Suppressor macrophage treated with lipopolysaccharide for 4 hours (primary cell): ENCODE results near the gene ADGRV1.
A peak's percentile ranks its signal among the peaks of the same experiment; 100 is the strongest.
"Not testable (repeated sequence)": the region's sequence is repeated elsewhere in the genome, so short reads cannot be mapped to it uniquely, and the experiment has no call there.

Source experiments
- DNase-seq: peaks from one replicate; pipeline ENCODE4 v3.0.0-alpha.2; 2020

The ADGRV1 gene

DNA sequence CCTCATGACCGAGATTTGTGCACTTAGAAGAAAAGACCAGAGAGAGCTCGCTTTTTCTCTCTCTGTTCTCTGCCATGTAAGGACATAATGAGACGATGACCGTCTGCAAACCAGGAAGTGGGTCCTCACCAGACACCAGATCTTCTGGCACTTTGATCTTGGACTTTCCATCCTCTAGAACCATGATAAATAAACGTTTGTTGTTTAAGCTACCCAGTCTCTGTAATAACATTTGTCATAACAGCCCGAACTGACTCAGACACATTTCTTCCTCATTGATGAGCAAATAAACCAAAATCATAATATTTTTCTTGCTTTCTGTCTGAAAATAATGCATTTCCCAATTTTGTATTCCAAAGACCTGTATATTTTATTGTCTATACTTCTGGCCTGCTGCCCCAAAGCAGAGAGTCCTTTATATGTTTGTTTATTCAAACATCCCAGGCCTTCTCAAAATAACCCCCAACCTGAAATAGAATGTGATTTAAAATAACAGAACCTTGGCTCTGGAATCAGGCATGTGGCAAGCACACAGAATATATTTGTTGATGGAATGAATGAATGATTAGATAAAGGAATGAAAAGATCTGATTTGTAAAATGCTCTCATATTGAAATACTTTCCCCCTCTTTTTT is 396.5 kb downstream of the ADGRV1 start:
- no peak for DNase-seq

GRCh38 chr5:90956511-90957097 is 398.0 kb downstream of the ADGRV1 start:
- DNase-seq = no peak

DNA sequence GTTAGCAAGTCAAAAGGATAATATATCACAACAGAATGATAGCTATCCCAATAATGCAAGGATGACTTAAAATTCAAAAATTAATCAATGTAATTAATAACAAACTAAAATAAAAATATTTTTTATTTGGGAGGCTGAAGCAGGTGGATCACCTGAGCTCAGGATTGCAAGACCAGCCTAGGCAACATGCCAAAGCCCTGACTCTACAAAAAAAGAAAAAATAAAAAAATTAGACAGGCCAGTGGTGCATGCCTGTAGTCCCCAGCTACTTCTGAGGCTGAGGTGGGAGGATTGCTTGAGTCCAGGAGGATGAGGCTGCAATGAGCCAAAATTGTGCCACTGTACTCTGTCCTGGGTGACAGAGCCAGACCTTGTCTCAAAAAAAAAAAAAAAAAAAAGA is 399.3 kb downstream of the ADGRV1 start:
- no peak for DNase-seq

- no peak for DNase-seq
Observed at GRCh38 chr5:90959262-90959661, 400.7 kb downstream of the ADGRV1 start.

GRCh38 chr5:90962481-90962880 is 403.9 kb downstream of the ADGRV1 start:
- DNase-seq = no peak

DNA sequence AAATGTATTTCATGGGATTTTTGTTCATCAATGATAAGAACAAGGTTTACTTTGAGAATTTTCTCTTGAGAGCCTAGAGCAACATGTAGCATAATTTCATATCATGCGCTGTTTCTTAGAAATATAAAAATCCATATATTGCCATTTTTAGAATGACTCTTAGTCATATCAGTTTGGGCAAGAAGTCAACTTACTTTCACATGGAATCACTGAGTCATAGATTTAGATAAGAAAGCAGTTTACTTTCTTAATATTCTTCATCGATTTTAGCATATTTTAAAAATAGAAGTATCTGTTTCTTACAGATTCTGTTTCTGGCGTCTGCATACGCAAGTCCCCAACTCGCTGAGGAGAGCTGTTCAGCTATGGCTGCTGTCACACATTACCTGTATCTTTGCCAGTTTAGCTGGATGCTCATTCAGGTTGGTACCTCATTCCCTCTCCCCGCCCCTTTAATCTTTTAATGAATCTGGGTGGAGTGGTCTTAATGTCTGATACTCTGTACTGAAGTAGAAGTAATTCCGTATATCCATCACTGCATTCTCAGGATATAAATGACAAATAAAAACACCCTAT is 406.6 kb downstream of the ADGRV1 start:
- DNase-seq = no peak

GRCh38 chr5:90967443-90967842 is 408.8 kb downstream of the ADGRV1 start:
- no peak for DNase-seq

DNA sequence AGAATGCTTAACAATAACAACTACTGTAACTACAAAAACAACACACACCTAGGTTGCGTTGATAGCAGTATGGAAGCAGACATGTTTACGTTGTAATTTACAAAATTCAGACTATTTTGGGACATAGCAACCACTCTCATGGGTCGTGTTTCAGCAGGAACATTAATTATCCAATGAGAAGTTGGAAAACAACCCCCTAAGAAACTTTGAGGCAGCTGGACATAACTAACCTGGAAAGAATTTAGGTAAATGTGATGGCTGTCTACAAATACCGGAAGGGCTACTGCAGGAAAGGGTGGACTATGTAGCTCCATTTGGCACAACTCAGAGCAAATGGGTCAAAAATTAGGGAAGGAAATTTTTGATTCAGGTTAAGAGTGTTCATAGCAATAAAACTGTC is 409.3 kb downstream of the ADGRV1 start:
- DNase-seq = no peak

- DNase-seq = no peak
Observed at GRCh38 chr5:90968319-90968718, 409.7 kb downstream of the ADGRV1 start.

GRCh38 chr5:90969945-90970344 is 411.3 kb downstream of the ADGRV1 start:
- not testable (repeated sequence) for DNase-seq

DNA sequence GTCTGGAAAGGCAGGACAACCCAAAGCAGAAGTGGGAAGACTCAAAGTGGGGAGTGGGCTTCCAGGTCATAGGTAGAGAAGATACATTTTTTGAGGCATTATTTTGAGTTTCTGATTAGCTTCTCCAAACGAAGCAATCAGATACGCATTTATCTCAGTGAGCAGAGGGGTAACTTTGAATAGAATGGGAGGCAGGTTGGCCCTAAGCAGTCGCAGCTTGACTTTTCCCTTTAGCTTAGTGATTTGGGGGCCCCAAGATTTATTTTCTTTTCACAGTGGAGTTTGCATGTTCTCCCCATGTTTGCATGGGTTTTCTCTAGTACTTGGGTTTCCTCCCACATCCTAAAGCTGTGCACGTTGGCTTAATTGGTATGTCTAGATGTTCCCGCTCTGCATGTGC is 422.6 kb downstream of the ADGRV1 start:
- no peak for DNase-seq

DNA sequence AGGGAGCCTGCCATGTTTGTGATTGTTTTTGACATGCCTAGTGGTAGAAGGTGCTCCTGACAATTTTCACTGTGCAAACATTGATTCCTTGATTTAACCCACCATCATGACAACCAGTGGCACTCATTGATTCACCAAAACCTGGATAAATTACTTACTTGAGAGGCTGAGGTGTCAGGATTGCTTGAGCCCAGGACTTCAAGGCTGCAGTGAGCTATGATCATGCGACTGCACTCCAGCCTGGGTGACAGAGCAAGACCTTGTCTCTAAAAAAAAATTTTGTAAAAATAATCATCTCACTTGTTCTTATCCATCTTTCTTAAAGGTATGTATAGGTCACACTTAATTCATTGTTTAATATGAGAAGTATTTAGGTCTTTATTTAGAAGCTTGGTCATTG is 423.2 kb downstream of the ADGRV1 start:
- no peak for DNase-seq

DNA sequence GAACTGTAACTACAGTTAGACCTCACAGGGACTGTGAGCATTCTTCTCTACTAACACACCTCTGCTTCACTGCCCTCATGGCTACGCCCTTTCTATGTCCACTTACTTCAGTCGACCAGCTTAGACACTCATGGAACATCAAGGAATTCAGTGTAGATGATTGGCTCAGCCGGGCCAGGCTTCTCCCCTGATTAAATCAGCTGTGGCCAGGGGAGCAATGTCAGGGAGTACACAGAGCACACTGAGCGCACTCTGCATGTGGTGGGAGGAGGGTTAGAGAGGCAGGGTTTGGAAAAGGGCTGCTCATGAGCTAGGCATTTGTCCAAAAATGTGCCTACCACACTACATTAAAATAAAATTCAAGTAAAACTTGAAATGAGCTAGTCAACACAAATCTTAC is 424.0 kb downstream of the ADGRV1 start:
- no peak for DNase-seq

DNA sequence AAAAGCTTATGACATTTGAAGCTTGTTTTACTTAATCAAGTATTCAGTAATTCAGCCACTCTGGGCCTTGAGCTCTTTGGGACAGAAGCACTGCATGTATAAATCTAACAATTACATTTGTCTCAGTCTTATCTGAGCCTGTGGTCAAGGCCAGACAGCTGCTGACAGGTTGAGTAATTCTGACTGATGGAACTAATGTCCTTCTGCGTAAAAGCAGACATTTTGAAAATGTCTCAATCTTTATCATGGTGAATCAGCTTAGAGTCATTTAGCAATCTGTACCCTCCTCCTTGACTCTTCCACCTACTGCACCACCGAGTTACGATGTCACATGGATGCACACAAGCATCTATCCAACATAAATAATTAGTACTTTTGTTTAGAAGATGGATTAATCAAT is 424.6 kb downstream of the ADGRV1 start:
- peak; percentile 60 for DNase-seq

GRCh38 chr5:90983711-90984124 is 425.1 kb downstream of the ADGRV1 start:
- DNase-seq = no peak

DNA sequence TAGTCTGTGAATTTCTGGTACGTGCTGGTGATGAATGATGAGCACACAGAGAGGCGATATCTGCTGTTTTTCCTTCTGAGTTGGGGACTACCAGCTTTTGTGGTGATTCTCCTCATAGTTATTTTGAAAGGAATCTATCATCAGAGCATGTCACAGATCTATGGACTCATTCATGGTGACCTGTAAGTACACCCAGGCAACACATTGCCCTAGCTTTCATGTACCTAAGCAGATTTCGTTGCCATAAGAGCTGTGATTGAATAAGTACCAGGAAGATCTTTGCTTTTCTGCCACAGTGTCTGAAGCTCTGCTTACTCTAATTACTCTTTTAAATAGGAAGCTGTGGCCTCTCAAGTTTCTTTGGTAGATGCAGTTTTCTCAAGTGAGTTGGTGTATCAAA is 426.7 kb downstream of the ADGRV1 start:
- DNase-seq = no peak

DNA sequence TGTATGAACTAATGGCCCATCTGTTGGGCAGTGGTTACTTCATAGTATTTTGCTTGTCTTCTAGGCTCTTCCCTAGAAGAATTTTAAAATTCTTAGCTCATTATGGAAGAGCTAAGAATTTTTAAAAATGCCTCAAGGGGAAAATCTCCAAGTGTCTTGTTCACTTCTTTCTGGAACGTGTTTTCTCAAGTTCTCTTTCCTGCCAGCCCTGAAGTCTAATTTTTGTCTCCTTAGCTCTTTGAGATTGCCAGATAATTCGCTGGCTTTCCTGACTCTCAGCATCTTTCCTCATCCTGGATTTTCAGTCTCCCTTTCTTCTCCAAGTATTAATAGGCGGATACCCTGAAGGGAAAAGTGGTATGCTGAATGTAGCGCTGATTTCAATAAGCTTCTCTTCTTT is 429.1 kb downstream of the ADGRV1 start:
- no peak for DNase-seq

GRCh38 chr5:90991201-90991600 is 432.6 kb downstream of the ADGRV1 start:
- DNase-seq = no peak

DNA sequence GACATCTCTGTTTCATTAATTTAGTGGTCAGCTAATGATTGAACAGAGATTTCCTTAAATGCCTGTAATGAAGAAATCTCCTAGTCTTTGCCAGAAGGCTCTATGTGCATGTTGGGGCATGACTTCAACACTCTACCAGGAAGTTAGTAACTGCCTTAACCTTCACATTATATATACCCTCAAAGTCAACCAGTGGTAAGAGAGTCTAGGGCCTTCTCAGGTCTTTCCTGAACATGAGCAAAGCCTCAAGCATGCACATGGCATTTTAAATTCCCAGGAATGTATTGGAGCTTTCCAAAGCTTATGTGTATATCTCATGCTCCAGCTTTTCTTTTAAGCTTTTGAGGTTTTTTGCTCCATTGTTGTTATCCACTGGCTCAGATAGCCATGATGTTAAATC is 436.2 kb downstream of the ADGRV1 start:
- no peak for DNase-seq

DNA sequence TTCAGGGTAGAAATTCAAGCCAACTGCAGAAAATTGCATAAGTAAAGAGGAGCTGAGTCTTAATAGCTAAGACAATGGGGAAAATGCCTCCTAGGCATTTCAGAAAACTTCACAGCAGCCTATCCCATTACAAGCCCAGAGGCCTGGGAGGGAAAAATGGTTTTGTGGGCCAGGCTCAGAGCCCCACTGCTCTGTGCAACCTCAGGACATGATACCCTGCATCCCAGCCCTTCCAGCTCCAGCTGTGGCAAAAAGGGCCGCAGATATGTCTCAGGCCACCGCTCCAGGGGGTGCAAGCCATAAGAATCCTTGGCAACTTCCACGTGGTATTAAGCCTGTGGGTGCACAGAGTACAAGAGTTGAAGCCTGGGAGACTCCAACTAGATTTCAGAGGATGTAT is 437.5 kb downstream of the ADGRV1 start:
- DNase-seq = no peak

DNA sequence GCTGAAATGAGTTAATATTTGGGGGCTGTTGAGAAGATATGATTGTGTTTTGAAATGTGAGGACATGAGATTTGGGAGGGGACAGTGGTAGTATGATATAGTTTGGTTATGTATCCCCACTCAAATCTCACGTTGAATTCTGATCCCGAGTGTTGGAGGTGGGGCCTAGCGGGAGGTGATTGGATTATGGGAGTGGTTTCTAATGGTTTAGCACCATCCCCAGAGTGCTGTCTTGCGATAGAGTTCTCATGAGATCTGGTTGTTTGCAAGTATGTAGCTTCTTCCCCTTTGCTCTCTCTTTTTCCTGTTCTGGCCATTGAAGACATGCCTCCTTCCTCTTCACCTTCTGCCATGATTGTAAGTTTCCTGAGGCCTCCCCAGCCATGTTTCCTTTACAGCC is 438.5 kb downstream of the ADGRV1 start:
- no peak for DNase-seq

GRCh38 chr5:91000743-91001142 is 442.1 kb downstream of the ADGRV1 start:
- no peak for DNase-seq

DNA sequence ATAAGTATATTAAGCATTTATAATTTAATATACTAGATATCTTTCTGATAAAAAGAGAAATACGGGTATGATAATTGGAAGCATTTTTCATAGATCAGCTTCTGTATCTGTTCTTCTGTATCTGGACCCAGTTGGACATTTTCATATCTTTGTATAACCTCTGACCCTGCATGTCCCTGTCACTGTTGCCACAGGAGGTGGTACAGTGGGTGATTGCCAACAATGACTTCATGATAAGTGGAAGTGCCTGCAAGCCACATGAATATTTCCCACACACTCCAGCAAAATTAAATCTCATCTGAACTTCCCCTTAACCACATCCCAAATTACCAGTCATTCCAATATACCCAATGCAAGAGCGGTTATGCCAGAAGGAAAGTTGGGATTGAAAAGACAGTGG is 448.1 kb downstream of the ADGRV1 start:
- peak; percentile 8 for DNase-seq

DNA sequence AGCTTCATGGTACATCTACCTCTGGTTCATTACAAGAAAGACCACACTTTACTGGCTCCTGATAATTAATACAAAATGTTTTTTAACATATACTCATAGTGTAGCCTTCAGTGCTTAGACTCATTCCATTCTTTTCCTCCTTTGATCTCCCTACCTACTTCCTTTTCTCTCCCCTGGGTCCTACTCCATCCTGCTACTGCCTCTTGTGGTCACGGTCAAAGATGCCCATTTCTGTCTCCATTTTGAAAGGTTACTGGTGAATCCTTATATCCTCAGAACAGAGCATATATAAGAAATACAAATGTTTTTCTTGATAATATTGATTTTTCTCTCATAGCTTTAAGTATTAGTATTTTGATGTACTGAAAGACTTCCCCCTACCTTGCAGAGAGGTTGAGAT is 448.7 kb downstream of the ADGRV1 start:
- DNase-seq = no peak
